NCI-H1048 (cell line): ENCODE measurements around the gene EFTUD2.

Source experiments
- DNase-seq: peaks from one replicate; lab custom pipeline; 2025; lab: John Stamatoyannopoulos, UW

The EFTUD2 gene

DNA sequence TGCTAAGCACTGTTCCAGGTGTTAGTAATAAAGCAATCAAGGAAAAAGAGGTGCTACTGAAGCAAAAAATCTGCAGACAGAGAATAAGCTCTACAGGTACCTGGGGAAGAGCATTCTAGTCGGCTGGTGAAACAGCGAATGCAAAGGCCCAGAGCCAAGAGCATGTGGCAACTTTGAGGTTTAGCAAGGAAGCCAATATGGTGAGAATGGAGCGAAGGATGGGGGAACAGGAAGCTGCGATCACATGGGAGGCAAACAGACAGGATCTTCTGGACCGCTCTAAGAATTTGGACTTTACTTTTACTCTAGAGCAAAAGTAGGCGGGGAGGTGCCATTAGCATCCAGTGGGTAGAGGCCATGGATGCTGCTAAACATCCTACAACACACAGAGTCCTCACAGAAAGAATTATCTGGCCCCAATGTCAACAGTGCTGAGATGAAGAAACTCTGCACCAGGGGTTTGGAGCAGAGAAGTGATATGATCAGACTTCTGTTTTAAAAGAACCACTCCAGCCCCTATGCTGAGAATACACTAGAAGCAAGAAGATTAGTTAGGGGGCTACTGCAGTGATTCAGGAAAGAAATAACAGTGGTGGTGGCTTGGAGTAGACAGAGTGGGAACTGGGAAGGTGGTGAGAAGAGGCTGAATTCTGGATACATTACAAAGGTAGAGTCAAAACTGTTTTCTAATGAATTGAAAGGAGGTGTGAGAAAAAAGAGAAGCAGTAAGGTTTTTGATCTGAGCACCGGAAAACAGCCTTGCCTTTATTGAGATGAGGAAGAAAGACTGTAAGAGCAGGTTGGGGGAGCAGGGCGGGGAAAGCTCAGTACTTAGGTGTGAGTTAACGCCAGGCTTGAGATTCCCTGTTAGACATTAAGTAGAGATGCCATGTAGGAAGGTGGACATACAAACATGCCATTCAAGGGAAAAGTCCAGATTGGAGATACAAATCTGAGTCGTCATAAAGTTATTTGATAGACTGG lies 11.0 kb downstream of the EFTUD2 start:
- DNase-seq = no peak

DNA sequence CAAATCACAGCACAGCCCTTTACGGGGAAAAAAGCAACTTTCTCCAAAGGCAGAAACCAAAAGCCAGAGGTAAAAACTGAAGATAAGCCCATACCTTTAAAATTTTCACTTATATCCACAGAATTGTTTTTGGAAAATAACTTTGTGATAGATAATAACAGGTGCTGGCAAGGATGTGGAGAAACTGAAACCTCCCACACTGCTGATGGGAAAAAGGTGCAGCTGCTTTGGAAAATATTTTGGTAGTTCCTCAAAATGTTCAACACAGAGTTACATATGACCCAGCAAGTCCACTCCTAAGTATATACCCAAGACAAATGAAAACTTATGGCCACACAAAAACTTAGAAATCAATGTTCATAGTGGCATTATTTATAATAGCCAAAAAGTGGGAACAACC lies 12.2 kb downstream of the EFTUD2 start:
- no peak for DNase-seq

DNA sequence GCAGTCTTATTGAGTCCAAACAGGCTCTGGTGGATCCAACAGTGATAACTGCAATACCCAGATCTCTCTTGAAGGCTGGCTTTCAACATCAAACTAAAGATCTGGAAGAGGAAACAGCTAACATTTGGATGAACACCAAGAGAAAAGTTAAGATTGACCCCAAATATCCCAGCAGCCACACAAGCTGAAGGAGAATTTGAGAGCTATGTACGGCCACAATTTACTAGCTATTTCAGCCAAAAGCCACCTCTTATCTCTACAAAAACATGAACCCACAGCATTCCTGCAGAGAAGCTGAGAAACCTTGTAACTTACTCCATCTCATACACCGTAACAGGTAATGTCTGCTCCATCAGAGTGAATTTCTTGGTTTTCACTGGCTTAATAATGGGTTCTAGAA lies 14.3 kb downstream of the EFTUD2 start:
- DNase-seq = no peak

DNA sequence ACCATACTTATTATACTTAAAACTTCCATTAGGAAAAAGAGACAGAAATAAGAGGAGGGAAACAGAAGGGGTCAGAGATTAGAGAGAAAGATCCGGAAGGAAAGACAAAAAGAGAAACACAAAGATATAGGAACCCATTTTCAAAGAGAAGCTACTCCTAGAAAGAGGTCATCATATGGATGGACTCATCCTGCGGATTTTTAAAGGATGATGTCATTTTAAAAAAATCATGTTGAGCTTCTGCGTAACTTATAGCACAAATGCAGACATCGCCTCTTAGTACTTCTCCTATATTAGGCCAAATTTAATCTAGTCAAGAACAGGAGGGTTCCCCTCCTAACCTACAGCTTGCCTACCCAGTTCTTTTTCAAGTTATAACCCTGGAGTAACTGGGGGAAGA lies 18.1 kb downstream of the EFTUD2 start:
- no peak for DNase-seq

DNA sequence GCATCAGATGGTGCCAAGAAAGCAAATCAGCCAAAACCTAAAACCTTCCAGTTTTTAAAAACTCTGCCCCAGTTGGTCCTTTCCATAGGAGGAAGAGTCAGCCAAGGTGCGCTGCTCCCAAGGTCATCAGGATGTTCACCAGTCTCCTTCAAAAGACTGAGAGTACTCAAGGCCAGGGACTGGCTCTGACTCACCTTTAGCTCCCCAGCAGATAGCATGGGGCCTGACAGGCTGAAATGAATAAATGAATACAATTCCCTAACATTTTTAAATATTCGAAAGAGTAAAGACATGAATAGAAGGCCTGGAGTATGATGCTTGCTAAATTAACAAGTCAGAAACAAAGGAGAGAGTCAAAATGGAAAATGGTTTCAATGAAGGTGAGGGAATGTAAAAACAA lies 19.2 kb downstream of the EFTUD2 start:
- no peak for DNase-seq

DNA sequence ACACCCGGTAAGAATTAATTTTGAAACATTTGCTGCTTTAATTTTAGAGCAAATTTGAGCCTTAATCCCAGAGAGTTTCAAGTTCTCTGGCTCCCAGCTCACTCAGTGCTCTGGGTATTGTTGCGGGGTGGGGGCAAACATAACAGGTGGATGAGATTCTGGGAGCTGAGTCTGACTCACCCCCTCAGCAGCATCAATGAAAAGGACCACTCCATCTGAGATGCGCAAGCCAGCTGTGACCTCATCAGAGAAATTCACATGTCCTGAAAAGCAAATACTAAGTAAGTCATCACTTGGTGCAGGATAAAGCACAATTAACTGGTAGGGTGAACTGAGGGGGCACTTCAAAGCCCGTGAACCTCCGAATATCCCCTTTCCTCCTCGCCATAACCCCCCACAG lies 19.9 kb downstream of the EFTUD2 start:
- no peak for DNase-seq

DNA sequence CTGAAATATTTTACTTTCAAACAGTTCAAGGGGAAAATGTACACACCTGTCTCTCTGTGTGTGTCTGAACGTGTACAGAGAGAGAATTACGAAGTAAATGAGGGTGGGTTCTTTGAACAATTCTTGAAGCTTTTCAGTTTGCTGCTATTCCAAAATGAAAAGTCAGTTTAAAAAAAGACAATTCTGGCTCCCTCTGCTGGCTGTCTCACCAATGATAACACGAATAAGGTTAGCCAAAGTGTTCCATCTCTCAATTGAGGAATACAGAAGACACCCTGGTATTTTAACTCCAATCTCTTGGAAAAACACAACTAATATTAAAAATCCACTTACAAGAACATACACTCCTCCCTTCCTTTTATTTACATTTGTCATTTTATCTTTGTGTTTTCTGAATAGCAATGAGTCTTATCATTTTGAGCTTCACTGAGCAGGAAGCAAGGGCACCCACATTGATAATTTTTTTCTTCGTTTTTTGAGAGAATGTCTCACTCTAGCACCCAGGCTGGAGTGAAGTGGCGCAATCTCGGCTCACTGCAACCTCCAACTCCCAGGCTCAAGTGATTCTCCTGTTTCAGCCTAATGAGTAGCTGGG lies 20.5 kb downstream of the EFTUD2 start:
- DNase-seq = no peak

DNA sequence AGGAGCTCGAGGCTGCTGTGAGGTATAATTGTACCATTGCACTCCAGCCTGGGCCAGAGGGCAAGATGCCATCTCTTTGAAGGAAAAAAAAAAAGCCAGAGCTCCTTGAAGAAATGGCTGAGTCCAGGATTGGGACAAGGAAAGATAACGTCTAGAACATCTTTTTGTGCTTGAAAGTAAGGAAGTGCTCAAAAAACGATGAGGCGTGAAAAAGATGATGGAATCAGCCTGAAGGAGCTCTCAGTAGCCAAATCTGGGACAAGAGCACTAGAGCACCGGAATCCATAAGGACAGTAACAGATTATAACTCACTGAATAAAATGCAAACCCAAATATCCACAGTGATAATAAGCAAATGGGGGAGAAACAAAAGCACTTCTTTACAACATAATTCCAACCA lies 22.1 kb downstream of the EFTUD2 start:
- DNase-seq = no peak

DNA sequence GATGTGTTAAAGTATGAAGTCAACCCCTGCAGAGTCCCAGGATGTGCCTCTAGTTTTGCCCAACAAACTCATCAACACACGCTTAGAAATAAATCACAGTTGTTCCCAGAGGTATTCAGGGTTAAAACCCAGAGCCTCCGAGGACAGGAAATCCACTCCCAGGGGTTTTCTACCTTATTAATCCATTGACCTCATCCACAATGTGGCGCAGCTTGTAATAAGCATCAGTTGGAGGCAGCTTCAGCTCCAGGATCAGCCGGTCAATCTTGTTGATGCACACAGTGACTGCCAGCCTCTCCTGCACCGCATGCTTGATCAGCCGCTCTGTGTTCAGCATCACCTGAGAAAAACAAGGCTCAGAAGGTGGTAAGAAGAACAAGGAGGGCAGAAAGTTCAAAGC lies 23.5 kb downstream of the EFTUD2 start:
- no peak for DNase-seq

DNA sequence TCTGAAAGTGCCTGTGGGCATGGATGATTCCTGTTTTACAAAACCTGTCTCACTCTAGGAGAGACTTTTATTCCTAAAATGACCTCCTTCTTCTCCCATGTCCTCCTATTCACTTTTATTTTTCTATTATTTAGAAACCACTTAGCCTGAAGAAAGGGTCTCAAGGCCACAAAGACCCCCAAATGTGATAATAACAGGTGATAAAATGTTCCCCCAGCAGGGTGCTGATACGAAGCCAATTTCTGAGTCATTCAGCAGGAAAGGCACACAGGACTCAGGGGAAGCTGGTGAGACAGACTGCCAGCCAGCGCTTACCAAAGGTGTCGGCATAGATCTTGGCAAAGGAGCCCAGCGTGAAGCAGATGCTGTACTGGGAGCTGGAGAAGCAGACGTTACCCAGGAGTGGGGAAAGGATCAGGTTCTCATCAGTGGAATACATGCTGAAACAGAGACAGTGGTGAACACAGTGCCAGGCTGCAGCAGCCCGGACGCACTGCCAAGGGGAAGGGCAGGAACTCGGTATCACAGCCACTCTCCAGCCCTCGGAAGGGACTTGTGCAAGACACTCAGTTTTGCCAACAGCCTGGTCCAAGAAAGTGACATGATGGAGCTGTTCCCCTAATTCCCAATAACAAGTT lies 27.0 kb downstream of the EFTUD2 start:
- DNase-seq = no peak

DNA sequence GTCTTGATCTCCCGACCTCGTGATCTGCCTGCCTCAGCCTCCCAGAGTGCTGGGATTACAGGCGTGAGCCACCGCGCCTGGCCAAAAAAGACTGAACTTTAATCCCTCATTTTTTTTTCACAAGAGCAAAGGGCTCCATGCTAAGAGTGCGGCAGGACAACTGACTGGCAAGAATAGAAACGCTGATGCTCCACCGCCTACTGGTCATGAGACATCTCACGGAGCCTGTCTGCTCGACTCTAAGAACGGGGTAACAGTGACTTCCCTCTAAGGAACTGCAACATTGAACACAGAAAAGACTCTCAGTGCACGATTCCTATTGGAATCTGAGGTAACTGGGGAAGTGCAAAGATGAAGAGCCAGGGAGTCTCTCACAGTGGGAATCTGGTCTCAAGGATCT lies 27.7 kb downstream of the EFTUD2 start:
- DNase-seq = no peak

DNA sequence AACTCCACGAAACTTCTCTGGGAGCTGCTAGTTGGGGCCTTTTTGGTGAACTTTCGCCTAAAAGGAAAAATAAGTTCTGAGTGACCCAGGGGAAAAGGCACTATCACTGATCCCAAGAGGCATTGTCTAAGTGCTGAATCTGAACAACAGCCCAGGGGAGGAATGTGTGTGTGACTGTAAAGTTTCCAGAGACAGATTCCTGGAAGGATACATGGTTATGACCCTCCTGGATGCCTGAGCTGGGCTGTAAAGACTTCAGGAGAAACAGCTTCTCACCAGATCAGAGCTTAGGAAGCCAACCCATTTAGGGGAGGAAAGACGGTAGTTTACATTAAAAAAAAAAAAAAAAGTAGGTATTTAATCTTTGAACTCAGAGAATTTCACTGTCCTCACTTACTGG lies 31.4 kb downstream of the EFTUD2 start:
- DNase-seq = no peak

DNA sequence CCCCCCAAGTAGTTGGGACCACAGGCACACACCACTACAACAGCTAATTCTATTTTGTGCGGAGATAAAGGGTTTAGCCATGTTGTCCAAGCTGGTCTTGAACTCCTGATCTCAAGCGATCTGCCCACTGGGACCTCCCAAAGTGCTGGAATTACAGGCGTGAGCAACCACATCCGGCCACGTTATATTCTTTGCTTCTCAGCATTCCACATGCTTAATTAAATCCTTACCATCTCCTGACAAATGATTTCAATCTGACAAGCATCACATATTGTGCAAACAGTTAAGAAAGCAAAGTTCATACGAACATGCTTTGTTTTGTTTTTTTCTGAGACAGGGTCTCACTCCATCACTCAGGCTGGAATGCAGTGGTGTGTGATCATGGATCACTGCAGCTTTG lies 33.3 kb downstream of the EFTUD2 start:
- DNase-seq = no peak

DNA sequence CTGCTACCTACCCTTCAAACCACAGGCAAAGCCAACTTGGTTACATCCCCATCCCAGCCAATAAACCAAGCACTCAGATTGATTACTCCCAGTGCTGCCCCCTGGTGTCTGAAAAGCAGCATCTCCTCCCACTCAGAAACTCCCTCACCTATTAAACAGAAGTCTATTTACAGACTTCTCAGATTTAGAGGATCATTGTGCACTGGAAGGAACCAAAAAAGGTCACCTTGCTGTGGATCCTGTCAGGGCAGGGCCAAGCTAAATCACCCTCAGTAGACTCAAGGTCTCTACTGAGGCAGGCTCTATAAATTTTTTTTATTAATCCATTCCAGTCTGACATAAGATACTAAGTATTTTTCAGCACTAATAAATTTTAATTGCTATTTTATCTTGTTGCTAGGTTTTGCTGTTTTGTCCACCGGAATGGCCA lies 34.0 kb downstream of the EFTUD2 start:
- peak; percentile 65 for DNase-seq

DNA sequence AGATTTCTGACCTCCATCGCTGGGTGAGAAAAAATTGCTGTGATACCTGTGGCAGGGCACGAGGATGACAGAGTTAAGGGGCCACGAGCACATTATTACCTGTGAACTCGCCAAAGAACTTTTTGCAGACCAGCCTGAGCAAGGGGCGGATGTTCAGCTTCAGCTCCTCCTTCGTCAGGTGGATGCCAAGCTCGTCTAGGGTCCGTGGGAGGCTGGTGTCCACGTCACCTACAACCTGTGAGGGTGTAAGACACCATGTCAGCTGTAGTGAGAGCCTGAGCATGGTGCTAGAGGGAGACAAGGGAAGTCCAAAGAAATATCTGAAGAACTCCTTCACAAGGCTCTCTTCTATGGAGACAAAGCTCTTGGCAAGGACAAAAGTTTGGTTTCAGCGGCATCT lies 34.4 kb downstream of the EFTUD2 start:
- no peak for DNase-seq

DNA sequence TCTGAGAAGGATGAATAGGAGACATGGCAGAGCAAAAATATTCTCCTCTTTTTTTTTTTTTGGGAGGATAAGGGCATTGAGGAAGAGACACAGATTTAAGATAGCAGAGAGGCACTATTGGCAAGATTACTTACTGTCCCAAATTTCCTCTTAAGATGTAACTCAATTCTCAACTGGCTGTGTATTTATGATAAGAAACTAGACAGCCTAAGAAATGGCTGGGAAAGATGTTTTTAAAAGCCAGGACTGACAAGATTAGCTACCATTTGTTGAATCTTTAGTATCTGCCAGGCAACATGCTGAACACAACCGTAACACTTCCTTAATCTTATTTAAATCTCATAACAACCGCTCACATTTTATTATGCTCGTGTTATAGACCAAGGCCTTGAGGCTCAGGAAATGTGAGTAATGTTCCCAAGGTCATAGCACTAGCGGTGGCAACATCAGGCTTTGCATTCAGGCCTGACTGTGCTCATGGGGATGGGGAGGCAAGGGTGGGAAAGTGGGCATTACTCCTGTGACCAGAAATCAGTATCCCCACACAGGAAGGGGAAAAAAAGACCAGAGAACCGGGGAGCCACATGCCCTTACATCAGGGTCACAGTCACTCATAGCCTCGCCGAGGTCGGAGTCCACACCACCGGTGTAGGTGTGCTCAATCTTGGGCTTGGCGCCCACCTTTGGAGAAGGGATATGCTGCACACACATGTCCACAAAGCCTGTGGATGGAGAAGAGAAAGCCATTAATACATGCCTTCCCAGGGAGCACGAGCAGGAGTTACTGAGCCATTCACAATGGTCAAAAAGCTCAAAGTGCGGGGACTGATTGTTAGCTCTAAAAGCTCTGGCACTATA lies 36.0 kb downstream of the EFTUD2 start:
- no peak for DNase-seq

DNA sequence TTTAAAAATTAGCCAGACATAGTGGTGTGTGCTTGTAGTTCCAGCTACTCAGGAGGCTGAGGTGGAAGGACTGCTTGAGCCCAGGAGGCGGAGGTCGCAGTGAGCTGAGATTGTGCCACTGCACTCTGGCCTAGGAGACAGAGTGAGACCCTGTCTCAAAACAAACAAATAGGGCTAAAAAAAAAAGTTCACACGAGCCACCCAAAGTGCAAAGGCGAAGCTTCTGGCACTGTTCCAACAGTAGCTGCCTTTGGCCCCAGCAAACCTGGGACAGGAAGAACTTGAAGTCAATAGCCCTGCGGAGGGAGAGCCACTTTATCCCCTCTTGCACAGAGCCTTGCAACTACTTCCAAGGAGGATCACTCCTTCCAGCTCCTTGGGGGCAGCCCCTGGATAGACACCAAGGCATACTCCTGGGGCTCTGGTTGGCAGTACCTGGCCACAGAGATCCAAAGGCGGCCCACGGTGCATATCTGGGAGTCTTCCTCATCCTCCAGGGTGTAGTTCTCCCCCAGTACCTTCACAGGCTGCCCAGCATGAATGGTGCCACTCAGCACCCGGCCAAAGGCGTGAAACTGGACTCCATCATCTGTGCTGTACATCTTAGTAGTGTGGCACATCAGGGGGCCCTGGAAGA lies 36.8 kb downstream of the EFTUD2 start:
- no peak for DNase-seq

DNA sequence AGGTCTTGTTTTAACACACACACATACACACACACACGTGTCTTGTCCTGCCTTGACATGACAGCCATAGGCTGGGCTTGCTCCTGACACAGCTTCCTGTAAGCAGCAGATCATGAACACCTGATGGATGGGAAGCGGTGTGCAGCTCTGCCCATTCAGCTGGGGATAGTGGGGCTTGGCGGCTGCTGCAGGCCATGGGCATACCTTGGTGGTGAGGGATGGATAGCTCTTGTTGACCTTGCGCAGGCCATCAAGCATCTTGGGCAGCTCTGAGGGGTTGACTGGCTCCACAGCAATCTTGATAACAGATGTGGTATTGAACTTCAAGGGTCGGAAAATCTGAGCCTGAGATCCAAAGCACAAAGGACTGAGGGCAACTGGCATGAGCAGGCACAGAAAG lies 39.5 kb downstream of the EFTUD2 start:
- DNase-seq = no peak

DNA sequence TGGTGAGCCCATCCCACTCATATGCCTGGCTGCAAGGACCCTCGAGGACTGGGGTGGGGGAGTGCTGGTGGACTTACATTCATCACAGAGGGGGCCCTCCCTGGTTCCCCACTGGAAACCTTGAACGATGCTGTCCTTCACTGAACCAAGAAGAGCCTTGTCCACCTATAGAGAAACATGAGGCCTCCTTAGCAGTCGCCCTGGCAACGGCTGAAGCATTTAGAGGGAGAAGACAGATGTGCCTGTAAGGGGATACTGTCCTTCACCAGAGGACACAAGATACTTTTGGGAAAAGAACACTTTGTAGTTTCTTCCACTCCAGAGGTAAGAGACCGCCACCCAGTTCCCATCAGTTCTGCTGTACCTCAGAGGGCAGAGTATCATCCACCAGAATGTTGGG lies 45.1 kb downstream of the EFTUD2 start:
- no peak for DNase-seq

DNA sequence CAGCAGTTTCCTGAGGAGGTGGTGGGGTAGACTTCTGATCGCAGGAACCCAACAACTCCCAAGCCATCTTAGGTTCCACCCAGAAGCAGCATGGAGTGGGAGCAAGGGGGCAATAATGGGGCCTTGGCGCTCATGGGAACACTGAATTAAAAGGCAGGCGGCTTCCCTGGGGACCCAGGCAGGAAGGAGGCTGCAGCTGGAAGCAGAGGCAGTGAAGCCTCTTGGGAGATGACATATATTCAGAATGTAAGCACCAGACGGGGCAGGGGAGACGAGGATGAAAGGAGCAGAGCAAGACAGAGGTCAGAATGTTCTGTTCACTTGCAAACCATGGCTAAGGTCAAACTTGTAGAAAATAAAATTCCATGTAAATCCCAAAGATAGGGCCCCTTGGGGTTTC lies 48.6 kb downstream of the EFTUD2 start:
- no peak for DNase-seq

DNA sequence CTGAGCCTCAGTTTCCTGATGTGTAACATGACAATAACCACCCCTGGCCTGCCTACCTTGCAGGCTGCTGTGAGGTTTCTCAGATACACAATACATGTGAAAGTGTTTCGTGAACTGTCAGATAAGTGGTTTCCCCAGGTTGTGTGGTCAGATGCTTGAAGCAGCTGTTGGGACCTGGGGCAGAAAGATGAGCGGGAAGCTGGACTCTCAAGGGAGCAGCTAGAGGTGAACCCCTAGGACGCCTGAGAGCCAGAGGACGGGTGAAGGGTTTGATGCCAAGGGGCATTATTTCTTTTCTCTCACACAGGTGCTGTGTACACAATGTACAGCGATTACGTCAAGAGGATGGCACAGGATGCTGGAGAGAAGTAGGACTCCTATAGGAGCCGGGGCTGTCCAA lies 49.2 kb downstream of the EFTUD2 start:
- DNase-seq = no peak
